Transverse colon (tissue), 4 donors: ENCODE results near the gene ST7L. TPM values are rescaled to one million over a fixed set of nuclear protein-coding genes. Genes with fewer than 3 reads are reported as not detected.

Source experiments
- DNase-seq: peaks from one replicate; pipeline ENCODE4 v3.0.0-alpha.2; 2019
- H3K27ac ChIP-seq, 4 donors: fragments of 200-600 bp; sonication (generic); 2 replicates each; pipeline ENCODE4 v1.5.1; 2016 to 2018; ENCODE audit warnings: inconsistent platforms in 4 of 4
- H3K27me3 ChIP-seq: fragments of 200-600 bp; sonication (generic); 2 replicates; pipeline ENCODE4 v1.5.1; 2017; ENCODE audit warnings: inconsistent platforms
- H3K36me3 ChIP-seq, 4 donors: fragments of 200-600 bp; sonication (generic); 2 replicates each; pipeline ENCODE4 v1.5.1; 2017 to 2019; ENCODE audit warnings: inconsistent platforms in 4 of 4
- H3K4me1 ChIP-seq, 4 donors: fragments of 200-600 bp; sonication (generic); 2 replicates each; pipeline ENCODE4 v1.5.1; 2017 to 2020; ENCODE audit warnings: inconsistent platforms in 4 of 4
- H3K4me3 ChIP-seq, 4 donors: fragments of 200-600 bp; sonication (generic); 1 replicate in 1 of 4; 2 replicates in 3 of 4; pipeline versions ENCODE4 v1.5.1 to v1.6.1; 2017 to 2019; ENCODE audit warnings: inconsistent platforms in 4 of 4
- H3K9me3 ChIP-seq, 2 donors: fragments of 200-600 bp; sonication (generic); 2 replicates each; pipeline ENCODE4 v1.5.1; 2017 to 2019; ENCODE audit warnings: inconsistent platforms in 2 of 2
- CTCF ChIP-seq, 5 experiments: fragments of 200-600 bp in 3 of 5; fragments of 450-650 bp in 2 of 5; sonication (generic) in 3 of 5; IDR thresholded peaks; 1 replicate in 2 of 5; 2 replicates in 3 of 5; pipeline ENCODE4 v1.5.1; 2016 to 2017; ENCODE audit warnings: antibody characterized with exemption in 5 of 5, inconsistent platforms in 3 of 5, mild to moderate bottlenecking in 2 of 5, moderate library complexity in 1 of 5
- EP300 ChIP-seq: sonication (generic); formaldehyde crosslinking; IDR thresholded peaks from one replicate; pipeline ENCODE4 v1.6.1; 2017; ENCODE audit warnings: antibody characterized with exemption, low read depth
- POLR2A ChIP-seq: fragments of 450-650 bp; IDR thresholded peaks from one replicate; pipeline ENCODE4 v1.6.1; 2016; ENCODE audit warnings: antibody characterized with exemption, mild to moderate bottlenecking, moderate library complexity
- POLR2AphosphoS5 ChIP-seq, 3 donors: sonication (generic); formaldehyde crosslinking; IDR thresholded peaks; one replicate each; pipeline ENCODE4 v1.6.1; 2016; ENCODE audit warnings: antibody characterized with exemption in 3 of 3
- WGBS, 2 donors: methylation state at CpG; one replicate each; pipeline ENCODE4 v1.1.5; 2018; ENCODE audit warnings: low coverage in 1 of 2; 5-methylcytosine and 5-hydroxymethylcytosine counted together
- in situ Hi-C, 4 donors: fragments of 200-750 bp; cut with MboI; loops; one replicate each; pipeline versions ENCODE4 v1.15.0 to v1.15.1; 2017; ENCODE audit warnings: low sequenced_read_pairs in 3 of 4, low pct_ligation_motif_present in 1 of 4, low pct_unique_long_range_greater_than_20kb in 1 of 4
- intact Hi-C: fragments of 100-400 bp; cut with DNase I; formaldehyde crosslinking; loops from one replicate; pipeline ENCODE4 v1.15.1; 2023; ENCODE audit warnings: low total_unique reads
- total RNA-seq, 4 donors: library from RNA; depleted of rRNA; stranded (reverse); fragments of >200 nt; gene quantifications; one replicate each; pipeline ENCODE4 v1.1.0, GENCODE V29; 2016

Gene ST7L
- total RNA-seq, 4 donors from 2014 or later: 7.0 to 37.4 (median 24.9) TPM

GRCh38 chr1:112605633-112606327 is 13.2 kb downstream of the ST7L start:
- Histone ChIP-seq H3K4me1 (no peaks in the 10 kb centered on the region), H3K27ac (no peak overlapping the region), H3K9me3 (no peaks in the 10 kb centered on the region), H3K36me3 (peaks cover 0 to 40% (median 13%) of the 10 kb centered on the region in 4 donors), H3K4me3 (no peak overlapping the region), H3K27me3 (no peaks in the 10 kb centered on the region)
- in situ Hi-C loops (loop anchor here in 2 of 4 donors (25.0 kb wide), 2 partner anchors 93 to 218 kb away; partner anchors contain the start of genes CTTNBP2NL (in 2 of the 2) and WNT2B (in 1 of the 2)), intact Hi-C loops (no loop called here)
- WGBS, 2 donors: 75 to 81% methylated on average over 4 of the region's 4 CpGs
- TF ChIP-seq POLR2AphosphoS5 (IDR thresholded peaks at IDR 0.05) (no peak), EP300 (no peak), CTCF (IDR thresholded peaks at IDR 0.05) (no peak), POLR2A (no peak)
- DNase-seq: no peak

GRCh38 chr1:112603541-112603940 is 15.4 kb downstream of the ST7L start:
- TF ChIP-seq CTCF (IDR thresholded peaks at IDR 0.05): no peak
- TF ChIP-seq POLR2AphosphoS5 (IDR thresholded peaks at IDR 0.05): no peak
- no peak for TF ChIP-seq POLR2A
- TF ChIP-seq EP300: no peak
- in situ Hi-C loops: loop anchor here in 2 of 4 donors (25.0 kb wide), 2 partner anchors 91 to 216 kb away; partner anchors contain the start of genes CTTNBP2NL (in 2 of the 2) and WNT2B (in 1 of the 2)
- Histone ChIP-seq H3K36me3 (peaks cover 0 to 32% (median 13%) of the 10 kb centered on the region in 4 donors), H3K27me3 (no peaks in the 10 kb centered on the region), H3K27ac (no peak overlapping the region), H3K4me1 (no peaks in the 10 kb centered on the region), H3K9me3 (no peaks in the 10 kb centered on the region), H3K4me3 (no peak overlapping the region)
- intact Hi-C loops: no loop called here
- DNase-seq: no peak
- WGBS, 2 donors: 96% methylated on average over 1 of the region's 1 CpG; no CpG with 5 or more reads in 1 of the 2 donors

GRCh38 chr1:112603012-112603411 is 15.9 kb downstream of the ST7L start:
- intact Hi-C loops (no loop called here), in situ Hi-C loops (loop anchor here in 2 of 4 donors (25.0 kb wide), 2 partner anchors 91 to 216 kb away; partner anchors contain the start of genes CTTNBP2NL (in 2 of the 2) and WNT2B (in 1 of the 2))
- H3K4me3 ChIP-seq: no peak overlapping the region
- H3K9me3 ChIP-seq: no peaks in the 10 kb centered on the region
- H3K27ac ChIP-seq: no peak overlapping the region
- no peaks in the 10 kb centered on the region for H3K27me3 ChIP-seq
- 97 to 100% methylated on average over 2 of the region's 2 CpGs for WGBS, 2 donors
- H3K4me1 ChIP-seq: no peaks in the 10 kb centered on the region
- no peak for DNase-seq
- H3K36me3 ChIP-seq: peaks cover 0 to 27% (median 13%) of the 10 kb centered on the region in 4 donors
- no peak for TF ChIP-seq CTCF (IDR thresholded peaks at IDR 0.05)
- no peak for TF ChIP-seq POLR2AphosphoS5 (IDR thresholded peaks at IDR 0.05)
- no peak for TF ChIP-seq POLR2A
- no peak for TF ChIP-seq EP300

GRCh38 chr1:112599477-112599876 is 19.5 kb downstream of the ST7L start:
- no peak for DNase-seq
- no peaks in the 10 kb centered on the region for H3K4me1 ChIP-seq
- H3K27me3 ChIP-seq: no peaks in the 10 kb centered on the region
- no peak overlapping the region for H3K27ac ChIP-seq
- 94 to 96% methylated on average over 4 of the region's 4 CpGs for WGBS, 2 donors
- H3K4me3 ChIP-seq: no peak overlapping the region
- TF ChIP-seq EP300 (no peak), CTCF (IDR thresholded peaks at IDR 0.05) (no peak), POLR2A (no peak), POLR2AphosphoS5 (IDR thresholded peaks at IDR 0.05) (no peak)
- intact Hi-C loops: no loop called here
- no peaks in the 10 kb centered on the region for H3K9me3 ChIP-seq
- peaks cover 0 to 21% (median 5%) of the 10 kb centered on the region in 4 donors for H3K36me3 ChIP-seq
- in situ Hi-C loops: no loop called here
